ENCODE results near the gene RASAL2.
"Not testable (repeated sequence)": the region's sequence is repeated elsewhere in the genome, so short reads cannot be mapped to it uniquely, and the experiment has no call there.

Gene RASAL2

GRCh38 chr1:178120520-178121052 is 26.7 kb downstream of the RASAL2 start:
- DNase-seq = not testable (repeated sequence)

GRCh38 chr1:178121883-178122282 is 28.0 kb downstream of the RASAL2 start:
- no peak for DNase-seq

GRCh38 chr1:178122283-178122682 is 28.4 kb downstream of the RASAL2 start:
- no peak for DNase-seq

GRCh38 chr1:178124115-178124514 is 30.2 kb downstream of the RASAL2 start:
- DNase-seq = no peak

- DNase-seq = no peak
Measured at GRCh38 chr1:178126261-178126660, 32.4 kb downstream of the RASAL2 start.

- no peak for DNase-seq
Measured at GRCh38 chr1:178126741-178127185, 32.9 kb downstream of the RASAL2 start.

- DNase-seq = no peak
Measured at GRCh38 chr1:178127482-178128191, 33.7 kb downstream of the RASAL2 start.

- DNase-seq = no peak
Measured at GRCh38 chr1:178133239-178133989, 39.5 kb downstream of the RASAL2 start.

GRCh38 chr1:178134061-178134460 is 40.2 kb downstream of the RASAL2 start:
- no peak for DNase-seq

- DNase-seq = no peak
Measured at GRCh38 chr1:178137238-178137637, 43.3 kb downstream of the RASAL2 start.

GRCh38 chr1:178142806-178143205 is 48.9 kb downstream of the RASAL2 start:
- no peak for DNase-seq

GRCh38 chr1:178143730-178144690 is 50.1 kb downstream of the RASAL2 start:
- no peak for DNase-seq

- no peak for DNase-seq
Measured at GRCh38 chr1:178145605-178146004, 51.7 kb downstream of the RASAL2 start.

GRCh38 chr1:178146436-178146835 is 52.5 kb downstream of the RASAL2 start:
- no peak for DNase-seq

- DNase-seq = no peak
Measured at GRCh38 chr1:178150610-178151009, 56.7 kb downstream of the RASAL2 start.

GRCh38 chr1:178151831-178152230 is 57.9 kb downstream of the RASAL2 start:
- no peak for DNase-seq

GRCh38 chr1:178155481-178156255 is 61.8 kb downstream of the RASAL2 start:
- no peak for DNase-seq

GRCh38 chr1:178160736-178161475 is 67.0 kb downstream of the RASAL2 start:
- DNase-seq = no peak

- DNase-seq = no peak
Measured at GRCh38 chr1:178161516-178161915, 67.6 kb downstream of the RASAL2 start.

- no peak for DNase-seq
Measured at GRCh38 chr1:178165196-178165595, 71.3 kb downstream of the RASAL2 start.

GRCh38 chr1:178166429-178167024 is 72.6 kb downstream of the RASAL2 start:
- DNase-seq = no peak

Data from NCI-H524 treated with DMSO at 0.1 percent for 48 hours (cell line).